Duodenal mucosa (tissue), 2 donors: ENCODE results near the gene RNU1-2.

ENCODE experiments used
- H3K27ac ChIP-seq: one replicate; pipeline ENCODE4 v1.7.0; 2013; ENCODE audit warnings: low read depth, low read length
- H3K27me3 ChIP-seq, 2 donors: one replicate each; pipeline ENCODE4 v1.7.0; 2013; ENCODE audit warnings: low read length in 2 of 2, control low read depth in 1 of 2; ENCODE audit not compliant: insufficient read depth in 2 of 2, control insufficient read depth in 1 of 2
- H3K36me3 ChIP-seq, 2 donors: one replicate each; pipeline ENCODE4 v1.7.0; 2013; ENCODE audit warnings: low read length in 2 of 2, control low read depth in 1 of 2; ENCODE audit not compliant: insufficient read depth in 2 of 2, control insufficient read depth in 1 of 2
- H3K4me1 ChIP-seq, 2 donors: one replicate each; pipeline ENCODE4 v1.7.0; 2013; ENCODE audit warnings: low read length in 2 of 2, control low read depth in 1 of 2; ENCODE audit not compliant: insufficient read depth in 2 of 2, control insufficient read depth in 1 of 2
- H3K4me3 ChIP-seq, 2 donors: one replicate each; pipeline ENCODE4 v1.7.0; 2013; ENCODE audit warnings: low read length in 2 of 2, low read depth in 1 of 2
- H3K9ac ChIP-seq, 2 donors: one replicate each; pipeline ENCODE4 v1.7.0; 2013; ENCODE audit warnings: low read length in 2 of 2, low read depth in 1 of 2
- H3K9me3 ChIP-seq, 2 donors: one replicate each; pipeline ENCODE4 v1.7.0; 2013; ENCODE audit warnings: low read length in 2 of 2, control low read depth in 1 of 2; ENCODE audit not compliant: control insufficient read depth in 1 of 2

RNU1-2 gene

GRCh38 chr1:16920951-16921350 lies 25.2 kb downstream of the RNU1-2 start:
- Histone ChIP-seq H3K9me3 (no peaks in the 10 kb centered on the region), H3K36me3 (no peaks in the 10 kb centered on the region), H3K9ac (no peak overlapping the region), H3K4me1 (peaks cover 0 to 9% of the 10 kb centered on the region in 2 donors), H3K4me3 (no peak overlapping the region), H3K27ac (no peak overlapping the region), H3K27me3 (no peaks in the 10 kb centered on the region)

DNA sequence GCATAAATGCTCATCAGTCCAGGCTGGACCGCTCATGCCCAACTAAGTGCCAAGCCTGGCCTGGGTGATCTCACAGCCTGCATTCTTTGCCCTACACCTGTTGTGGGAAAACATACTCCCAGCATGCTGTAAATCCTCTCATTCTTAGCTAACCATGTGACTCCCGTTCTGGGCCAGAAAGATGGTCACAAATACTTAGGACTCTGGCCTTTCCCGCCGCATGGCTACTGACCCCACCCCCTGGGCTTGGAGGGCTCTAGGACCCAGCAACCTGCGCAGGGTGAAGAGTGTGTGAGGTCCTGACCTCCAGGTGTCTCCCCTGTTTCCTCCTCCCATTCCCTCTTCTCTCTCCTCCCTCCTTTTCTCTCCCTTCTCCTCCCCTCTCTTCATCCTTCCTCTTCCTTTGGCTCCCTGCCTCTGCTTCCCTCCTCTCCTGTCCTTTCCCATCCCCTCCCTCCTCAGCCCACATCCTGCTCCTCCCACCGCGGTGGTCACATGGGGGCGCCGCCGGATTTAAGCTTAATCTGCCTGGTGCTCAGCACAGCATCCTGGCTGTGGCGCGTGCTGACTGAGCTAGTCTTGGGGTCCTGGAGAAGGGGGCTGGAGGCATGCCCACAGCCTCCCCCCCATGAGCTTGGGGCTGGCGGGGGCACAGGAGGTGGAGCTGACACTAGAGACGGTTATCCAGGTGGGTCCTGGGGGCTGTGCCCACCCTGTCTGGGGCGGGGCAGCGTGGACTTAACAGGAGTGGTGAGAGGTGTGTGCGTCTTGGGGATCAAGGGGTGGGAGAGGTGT lies 25.8 kb downstream of the RNU1-2 start, which contains the start of gene CROCC:
CROCC (plus strand) TSS at position 541 of the 795 bp plus-strand sequence; CDS start at position 629, 88 bp downstream.
- no peaks in the 10 kb centered on the region for H3K27me3 ChIP-seq
- no peak within 1 kb of the TSS for H3K27ac ChIP-seq
- H3K9ac ChIP-seq, result no peak within 1 kb of the TSS
- H3K4me3 ChIP-seq, result no peak within 1 kb of the TSS
- no peaks in the 10 kb centered on the region for H3K36me3 ChIP-seq
- peaks cover 0 to 9% of the 10 kb centered on the region in 2 donors for H3K4me1 ChIP-seq
- H3K9me3 ChIP-seq, result no peaks in the 10 kb centered on the region

DNA sequence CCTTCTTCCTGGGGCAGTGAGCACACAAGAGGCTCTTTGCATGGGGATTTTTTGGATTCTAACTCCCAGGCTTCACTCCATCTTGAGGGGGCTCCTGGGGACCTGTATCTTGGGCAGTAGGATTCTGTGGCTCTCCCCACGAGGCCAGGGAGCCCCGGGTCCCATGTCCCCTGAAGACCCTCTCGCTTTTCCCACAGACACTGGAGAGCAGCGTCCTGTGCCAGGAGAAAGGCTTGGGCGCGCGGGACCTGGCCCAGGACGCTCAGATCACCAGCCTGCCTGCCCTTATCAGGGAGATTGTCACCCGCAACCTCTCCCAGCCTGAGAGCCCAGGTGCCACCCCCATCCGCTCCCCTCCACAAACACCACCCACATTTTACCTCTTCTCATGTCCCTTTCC lies 26.7 kb downstream of the RNU1-2 start:
- no peak overlapping the region for H3K27ac ChIP-seq
- no peak overlapping the region for H3K9ac ChIP-seq
- H3K36me3 ChIP-seq, result no peaks in the 10 kb centered on the region
- H3K4me3 ChIP-seq, result no peak overlapping the region
- no peaks in the 10 kb centered on the region for H3K27me3 ChIP-seq
- H3K4me1 ChIP-seq, result peaks cover 0 to 9% of the 10 kb centered on the region in 2 donors
- H3K9me3 ChIP-seq, result no peaks in the 10 kb centered on the region

DNA sequence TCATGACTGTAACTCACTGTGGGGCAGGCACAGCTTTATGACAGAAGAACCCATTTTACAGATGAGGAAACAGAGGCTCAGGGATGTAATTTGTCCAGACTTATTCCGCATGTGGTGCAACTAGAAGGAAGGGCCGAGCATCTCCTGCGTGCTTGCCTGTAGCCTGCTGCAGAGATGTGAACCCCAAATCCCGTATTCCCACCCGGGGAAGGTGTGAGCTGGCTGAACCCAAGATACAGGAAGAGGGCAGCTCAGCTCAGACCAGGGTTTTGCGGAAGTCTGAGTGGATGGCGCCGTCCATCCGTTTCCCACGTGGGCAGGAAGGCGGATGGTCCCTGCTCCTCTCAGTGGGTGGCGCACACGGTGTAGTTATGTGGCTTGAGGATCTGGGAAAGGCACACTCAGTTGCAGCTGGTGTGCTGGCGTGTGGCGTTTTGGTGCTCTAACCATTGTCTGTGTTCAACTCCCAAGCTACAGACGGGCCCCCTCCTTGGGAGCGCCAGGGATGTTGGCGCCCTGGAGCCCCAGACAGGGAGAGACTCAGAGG lies 27.2 kb downstream of the RNU1-2 start:
- no peak overlapping the region for H3K27ac ChIP-seq
- no peaks in the 10 kb centered on the region for H3K36me3 ChIP-seq
- no peak overlapping the region for H3K4me3 ChIP-seq
- H3K4me1 ChIP-seq, result peaks cover 0 to 9% of the 10 kb centered on the region in 2 donors
- H3K9me3 ChIP-seq, result no peaks in the 10 kb centered on the region
- H3K9ac ChIP-seq, result no peak overlapping the region
- no peaks in the 10 kb centered on the region for H3K27me3 ChIP-seq

DNA sequence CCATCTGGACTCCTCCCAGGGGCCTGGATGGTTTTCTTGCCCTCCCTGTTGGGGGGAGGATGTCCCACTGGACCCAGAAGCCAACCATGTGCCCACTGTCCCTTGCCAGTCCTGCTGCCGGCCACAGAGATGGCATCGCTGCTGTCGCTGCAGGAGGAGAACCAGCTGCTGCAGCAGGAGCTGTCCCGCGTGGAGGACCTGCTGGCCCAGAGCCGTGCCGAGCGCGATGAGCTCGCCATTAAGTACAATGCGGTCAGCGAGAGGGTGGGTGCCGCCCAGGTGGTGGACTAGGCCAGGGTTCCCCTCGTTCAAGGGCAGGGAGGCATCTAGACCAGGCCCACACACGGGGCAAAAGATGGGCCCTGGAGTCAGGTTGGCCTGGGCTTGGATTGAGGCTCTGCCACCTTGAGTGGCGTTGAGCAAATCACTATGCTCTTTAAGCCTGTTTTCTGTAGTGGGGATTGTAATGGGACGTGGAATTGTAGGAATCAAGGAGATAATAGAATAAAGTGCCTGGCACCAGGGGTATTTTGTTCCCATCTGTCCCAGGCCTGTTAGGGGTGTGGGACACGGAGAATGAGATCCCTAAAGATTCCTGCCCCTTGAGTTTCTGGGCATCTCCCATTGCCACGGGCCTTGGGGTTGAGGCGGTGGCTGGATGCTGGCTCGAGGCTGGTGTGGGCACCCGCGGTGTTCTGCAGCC lies 28.6 kb downstream of the RNU1-2 start:
- no peak overlapping the region for H3K27ac ChIP-seq
- peaks cover 0 to 9% of the 10 kb centered on the region in 2 donors for H3K4me1 ChIP-seq
- no peaks in the 10 kb centered on the region for H3K27me3 ChIP-seq
- no peaks in the 10 kb centered on the region for H3K36me3 ChIP-seq
- no peaks in the 10 kb centered on the region for H3K9me3 ChIP-seq
- H3K9ac ChIP-seq, result no peak overlapping the region
- H3K4me3 ChIP-seq, result no peak overlapping the region

DNA sequence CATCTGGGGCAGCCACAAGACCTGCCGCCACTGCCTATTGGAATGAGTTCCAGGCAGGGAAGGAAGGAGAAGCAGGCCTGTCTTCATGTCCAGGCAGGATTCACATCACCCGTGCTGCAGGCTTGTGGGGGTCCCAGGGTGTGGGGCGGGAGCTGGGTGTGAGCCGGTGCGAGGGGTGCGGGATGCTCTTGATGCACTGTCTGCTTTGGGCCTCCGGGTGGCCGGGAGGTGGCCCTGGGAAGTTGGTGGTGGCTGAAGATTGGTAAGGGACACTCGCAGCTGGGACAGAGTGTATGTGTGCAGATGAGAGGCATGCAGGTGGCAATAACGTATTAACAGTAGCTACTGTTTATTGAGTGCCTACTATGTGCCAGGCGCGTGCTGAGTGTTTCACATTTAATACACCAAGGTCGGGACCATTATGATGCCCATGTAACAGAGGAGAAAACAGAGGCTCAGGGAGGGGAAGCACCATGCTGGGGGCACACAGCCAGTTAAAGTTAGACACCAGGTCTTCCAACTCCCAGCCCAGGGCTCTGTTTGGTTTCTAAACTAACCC lies 29.2 kb downstream of the RNU1-2 start:
- H3K27me3 ChIP-seq, result no peaks in the 10 kb centered on the region
- no peaks in the 10 kb centered on the region for H3K9me3 ChIP-seq
- no peak overlapping the region for H3K9ac ChIP-seq
- H3K27ac ChIP-seq, result no peak overlapping the region
- no peak overlapping the region for H3K4me3 ChIP-seq
- peaks cover 0 to 9% of the 10 kb centered on the region in 2 donors for H3K4me1 ChIP-seq
- no peaks in the 10 kb centered on the region for H3K36me3 ChIP-seq

GRCh38 chr1:16925635-16926490 lies 30.1 kb downstream of the RNU1-2 start:
- H3K4me1 ChIP-seq, result peaks cover 0 to 9% of the 10 kb centered on the region in 2 donors
- H3K27me3 ChIP-seq, result no peaks in the 10 kb centered on the region
- H3K27ac ChIP-seq, result no peak overlapping the region
- H3K9ac ChIP-seq, result no peak overlapping the region
- H3K4me3 ChIP-seq, result no peak overlapping the region
- H3K9me3 ChIP-seq, result no peaks in the 10 kb centered on the region
- no peaks in the 10 kb centered on the region for H3K36me3 ChIP-seq

- Histone ChIP-seq H3K9me3 (no peaks in the 10 kb centered on the region), H3K9ac (no peak overlapping the region), H3K27ac (no peak overlapping the region), H3K27me3 (no peaks in the 10 kb centered on the region), H3K4me1 (peaks cover 0 to 5% of the 10 kb centered on the region in 2 donors), H3K4me3 (no peak overlapping the region), H3K36me3 (no peaks in the 10 kb centered on the region)
Observed at GRCh38 chr1:16926491-16927073, 30.8 kb downstream of the RNU1-2 start.

DNA sequence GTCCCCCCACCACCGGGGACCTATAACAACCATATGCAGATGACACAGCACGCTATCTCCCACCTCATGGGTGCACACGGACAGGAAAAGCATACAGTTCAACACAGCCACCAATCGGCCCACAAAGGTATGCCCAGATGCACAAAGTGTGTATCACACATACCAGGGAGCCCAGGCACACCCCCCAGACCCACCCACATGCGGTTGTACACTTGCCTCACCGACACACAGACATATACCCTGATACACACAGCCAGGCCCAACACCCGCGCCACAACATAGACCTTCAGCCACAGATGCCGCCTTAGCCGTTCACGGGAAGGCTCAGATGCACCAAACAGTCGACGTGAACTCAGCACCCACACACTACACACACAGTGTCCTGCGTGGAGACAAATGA lies 31.5 kb downstream of the RNU1-2 start:
- Histone ChIP-seq H3K9me3 (no peaks in the 10 kb centered on the region), H3K4me3 (no peak overlapping the region), H3K27me3 (no peaks in the 10 kb centered on the region), H3K36me3 (no peaks in the 10 kb centered on the region), H3K9ac (no peak overlapping the region), H3K27ac (no peak overlapping the region), H3K4me1 (no peaks in the 10 kb centered on the region)
